Natural killer cell treated with Interleukin-12 subunit alpha and Interleukin-12 subunit beta and Interleukin-15 and Interleukin-18, amount 100 ng/mL, for 72 hours (primary cell): ENCODE results near the gene SSH2. TPM values are rescaled to one million over a fixed set of nuclear protein-coding genes. Genes with fewer than 3 reads are reported as not detected.
A peak's percentile ranks its signal among the peaks of the same experiment; 100 is the strongest.
"Not testable (repeated sequence)": the region's sequence is repeated elsewhere in the genome, so short reads cannot be mapped to it uniquely, and the experiment has no call there.

Source experiments
- ATAC-seq, 2 donors: fragments of 150-1000 bp; cut with Tn5 transposase in 1 of 2; sonication (Bioruptor Pico), chemical (Tn5 transposase) in 1 of 2; 2 replicates each; pipeline ENCODE4 v1.10.0; 2021
- DNase-seq: peaks from one replicate; pipeline ENCODE4 v3.0.0; 2022; ENCODE audit warnings: low spot score
- H3K27ac Mint-ChIP-seq, 2 donors: 1 replicate in 1 of 2; 2 replicates in 1 of 2; pipeline ENCODE4 v1.8.0; 2022; ENCODE audit warnings: mixed read lengths in 2 of 2, mild to moderate bottlenecking in 1 of 2, moderate library complexity in 1 of 2
- H3K27me3 Mint-ChIP-seq, 2 donors: 1 replicate in 1 of 2; 2 replicates in 1 of 2; pipeline ENCODE4 v1.8.0; 2022; ENCODE audit warnings: mixed read lengths in 2 of 2
- H3K36me3 Mint-ChIP-seq: one replicate; pipeline ENCODE4 v1.8.0; 2022; ENCODE audit warnings: mixed read lengths
- H3K4me1 Mint-ChIP-seq, 2 donors: 1 replicate in 1 of 2; 2 replicates in 1 of 2; pipeline ENCODE4 v1.8.0; 2022; ENCODE audit warnings: low read depth in 2 of 2, mixed read lengths in 2 of 2, mild to moderate bottlenecking in 1 of 2
- H3K4me3 Mint-ChIP-seq: one replicate; pipeline ENCODE4 v1.8.0; 2022; ENCODE audit warnings: mixed read lengths
- H3K9me3 Mint-ChIP-seq: 2 replicates; pipeline ENCODE4 v1.8.0; 2022; ENCODE audit warnings: mixed read lengths
- total RNA-seq, 2 donors: library from RNA; stranded (reverse); gene quantifications; one replicate each; pipeline ENCODE4 v1.2.3, GENCODE V29; 2022

SSH2 gene
- total RNA-seq, 2 donors from 2014 or later, result 44.4 to 72.2 TPM

- Mint-ChIP-seq H3K4me1 (peaks cover 9 to 21% of the 10 kb centered on the region in 2 donors), H3K36me3 (no peaks in the 10 kb centered on the region), H3K27me3 (no peaks in the 10 kb centered on the region), H3K27ac (no peak overlapping the region), H3K9me3 (no peaks in the 10 kb centered on the region), H3K4me3 (no peak overlapping the region)
- no peak for DNase-seq
- no peak for ATAC-seq
Measured at GRCh38 chr17:29874931-29875596, 55.0 kb downstream of the SSH2 start.

GRCh38 chr17:29874358-29874757 lies 55.7 kb downstream of the SSH2 start:
- H3K4me1 Mint-ChIP-seq, result peaks cover 9 to 21% of the 10 kb centered on the region in 2 donors
- H3K36me3 Mint-ChIP-seq, H3K27ac Mint-ChIP-seq, H3K27me3 Mint-ChIP-seq, H3K4me3 Mint-ChIP-seq, ATAC-seq, DNase-seq, H3K9me3 Mint-ChIP-seq: not testable (repeated sequence)

- Mint-ChIP-seq H3K9me3 (no peaks in the 10 kb centered on the region), H3K27ac (no peak overlapping the region), H3K27me3 (no peaks in the 10 kb centered on the region), H3K4me3 (no peak overlapping the region), H3K4me1 (peaks cover 9 to 25% of the 10 kb centered on the region in 2 donors), H3K36me3 (no peaks in the 10 kb centered on the region)
- ATAC-seq (no peak), DNase-seq (no peak)
Measured at GRCh38 chr17:29873476-29873875, 56.6 kb downstream of the SSH2 start.

- ATAC-seq, result no peak
- Mint-ChIP-seq H3K27ac (no peak overlapping the region), H3K4me1 (peaks cover 18 to 23% of the 10 kb centered on the region in 2 donors), H3K27me3 (no peaks in the 10 kb centered on the region), H3K4me3 (no peak overlapping the region), H3K36me3 (no peaks in the 10 kb centered on the region), H3K9me3 (no peaks in the 10 kb centered on the region)
- no peak for DNase-seq
Measured at GRCh38 chr17:29870836-29871465, 59.1 kb downstream of the SSH2 start.

GRCh38 chr17:29867643-29868181 lies 62.3 kb downstream of the SSH2 start:
- no peaks in the 10 kb centered on the region for H3K9me3 Mint-ChIP-seq
- peaks cover 18 to 22% of the 10 kb centered on the region in 2 donors for H3K4me1 Mint-ChIP-seq
- DNase-seq (no peak), ATAC-seq (no peak)
- H3K4me3 Mint-ChIP-seq, result no peak overlapping the region
- H3K36me3 Mint-ChIP-seq, result no peaks in the 10 kb centered on the region
- no peaks in the 10 kb centered on the region for H3K27me3 Mint-ChIP-seq
- H3K27ac Mint-ChIP-seq, result peak overlapping the region in 1 of 2 donors; percentile 1

GRCh38 chr17:29866746-29867404 lies 63.2 kb downstream of the SSH2 start:
- Mint-ChIP-seq H3K27ac (peak overlapping the region in 1 of 2 donors; percentile 1), H3K9me3 (no peaks in the 10 kb centered on the region), H3K4me1 (peaks cover 22 to 24% of the 10 kb centered on the region in 2 donors), H3K27me3 (no peaks in the 10 kb centered on the region), H3K4me3 (no peak overlapping the region), H3K36me3 (no peaks in the 10 kb centered on the region)
- DNase-seq (no peak), ATAC-seq (no peak)

- no peaks in the 10 kb centered on the region for H3K27me3 Mint-ChIP-seq
- no peak overlapping the region for H3K4me3 Mint-ChIP-seq
- ATAC-seq (no peak), DNase-seq (no peak)
- no peaks in the 10 kb centered on the region for H3K36me3 Mint-ChIP-seq
- no peak overlapping the region for H3K27ac Mint-ChIP-seq
- H3K9me3 Mint-ChIP-seq, result no peaks in the 10 kb centered on the region
- H3K4me1 Mint-ChIP-seq, result peaks cover 22% of the 10 kb centered on the region in 2 donors
Measured at GRCh38 chr17:29864615-29865014, 65.4 kb downstream of the SSH2 start.

GRCh38 chr17:29864123-29864522 lies 65.9 kb downstream of the SSH2 start:
- H3K4me3 Mint-ChIP-seq, ATAC-seq, DNase-seq, H3K27ac Mint-ChIP-seq, H3K27me3 Mint-ChIP-seq, H3K36me3 Mint-ChIP-seq, H3K9me3 Mint-ChIP-seq: not testable (repeated sequence)
- peaks cover 22% of the 10 kb centered on the region in 2 donors for H3K4me1 Mint-ChIP-seq

- Mint-ChIP-seq H3K4me1 (peaks cover 18 to 22% of the 10 kb centered on the region in 2 donors), H3K4me3 (no peak overlapping the region), H3K27me3 (no peaks in the 10 kb centered on the region), H3K9me3 (no peaks in the 10 kb centered on the region), H3K36me3 (peaks cover 1% of the 10 kb centered on the region), H3K27ac (no peak overlapping the region)
- ATAC-seq, result no peak
- DNase-seq, result no peak
Measured at GRCh38 chr17:29862951-29863350, 67.1 kb downstream of the SSH2 start.

GRCh38 chr17:29862127-29862526 lies 67.9 kb downstream of the SSH2 start:
- H3K36me3 Mint-ChIP-seq, result peaks cover 5% of the 10 kb centered on the region
- H3K27ac Mint-ChIP-seq, result no peak overlapping the region
- ATAC-seq (no peak), DNase-seq (no peak)
- H3K27me3 Mint-ChIP-seq, result no peaks in the 10 kb centered on the region
- peaks cover 17 to 18% of the 10 kb centered on the region in 2 donors for H3K4me1 Mint-ChIP-seq
- no peaks in the 10 kb centered on the region for H3K9me3 Mint-ChIP-seq
- H3K4me3 Mint-ChIP-seq, result no peak overlapping the region

GRCh38 chr17:29859445-29859844 lies 70.6 kb downstream of the SSH2 start:
- not testable (repeated sequence) for DNase-seq, ATAC-seq, H3K36me3 Mint-ChIP-seq

GRCh38 chr17:29857823-29858222 lies 72.2 kb downstream of the SSH2 start:
- H3K4me3 Mint-ChIP-seq, result no peak overlapping the region
- H3K4me1 Mint-ChIP-seq, result peaks cover 11 to 35% of the 10 kb centered on the region in 2 donors
- DNase-seq (no peak), ATAC-seq (no peak)
- H3K27ac Mint-ChIP-seq, result no peak overlapping the region
- H3K9me3 Mint-ChIP-seq, result no peaks in the 10 kb centered on the region
- peaks cover 5% of the 10 kb centered on the region for H3K36me3 Mint-ChIP-seq
- H3K27me3 Mint-ChIP-seq, result no peaks in the 10 kb centered on the region

More at GRCh38 chr17:29859445-29859844, 70.6 kb downstream of the SSH2 start:
- peaks cover 13 to 28% of the 10 kb centered on the region in 2 donors for H3K4me1 Mint-ChIP-seq
- H3K9me3 Mint-ChIP-seq, H3K27ac Mint-ChIP-seq, H3K4me3 Mint-ChIP-seq, H3K27me3 Mint-ChIP-seq: not testable (repeated sequence)

GRCh38 chr17:29857105-29857504 lies 72.9 kb downstream of the SSH2 start:
- H3K36me3 Mint-ChIP-seq, H3K4me3 Mint-ChIP-seq, H3K27ac Mint-ChIP-seq, H3K9me3 Mint-ChIP-seq, H3K27me3 Mint-ChIP-seq, ATAC-seq, DNase-seq: not testable (repeated sequence)
- H3K4me1 Mint-ChIP-seq, result peaks cover 11 to 29% of the 10 kb centered on the region in 2 donors

- no peaks in the 10 kb centered on the region for H3K27me3 Mint-ChIP-seq
- H3K4me3 Mint-ChIP-seq, result no peak overlapping the region
- peaks cover 11 to 29% of the 10 kb centered on the region in 2 donors for H3K4me1 Mint-ChIP-seq
- H3K27ac Mint-ChIP-seq, result no peak overlapping the region
- ATAC-seq (no peak), DNase-seq (no peak)
- H3K36me3 Mint-ChIP-seq, result peaks cover 5% of the 10 kb centered on the region
- H3K9me3 Mint-ChIP-seq, result no peaks in the 10 kb centered on the region
Measured at GRCh38 chr17:29855686-29856085, 74.3 kb downstream of the SSH2 start.
